Adipose tissue (tissue), 3 donors: ENCODE data around the gene PRR36. TPM values are rescaled to one million over a fixed set of nuclear protein-coding genes. Genes with fewer than 3 reads are reported as not detected.

ENCODE experiments used
- H3K27ac ChIP-seq: one replicate; pipeline ENCODE4 v1.5.1; 2013; ENCODE audit warnings: low read depth, low read length
- WGBS, 3 donors: extraction: QIAGEN DNeasy Blood & Tissue Kit; methylation state at CpG; one replicate each; pipeline ENCODE4 v1.1.7; 2013; 5-methylcytosine and 5-hydroxymethylcytosine counted together
- polyA plus RNA-seq, 3 donors: library from polyadenylated mRNA; stranded (reverse); fragments of 200-250 nt; gene quantifications; one replicate each; pipeline ENCODE4 v1.2.3, GENCODE V29; 2013
- donor health status: healthy with polysubstance abuse.
- donor health status: Bipolar disorder and iron deficiency.
- donor health status: healthy.

The PRR36 gene
- polyA plus RNA-seq, 3 donors: 0.04 to 0.78 TPM; not detected in 1

DNA sequence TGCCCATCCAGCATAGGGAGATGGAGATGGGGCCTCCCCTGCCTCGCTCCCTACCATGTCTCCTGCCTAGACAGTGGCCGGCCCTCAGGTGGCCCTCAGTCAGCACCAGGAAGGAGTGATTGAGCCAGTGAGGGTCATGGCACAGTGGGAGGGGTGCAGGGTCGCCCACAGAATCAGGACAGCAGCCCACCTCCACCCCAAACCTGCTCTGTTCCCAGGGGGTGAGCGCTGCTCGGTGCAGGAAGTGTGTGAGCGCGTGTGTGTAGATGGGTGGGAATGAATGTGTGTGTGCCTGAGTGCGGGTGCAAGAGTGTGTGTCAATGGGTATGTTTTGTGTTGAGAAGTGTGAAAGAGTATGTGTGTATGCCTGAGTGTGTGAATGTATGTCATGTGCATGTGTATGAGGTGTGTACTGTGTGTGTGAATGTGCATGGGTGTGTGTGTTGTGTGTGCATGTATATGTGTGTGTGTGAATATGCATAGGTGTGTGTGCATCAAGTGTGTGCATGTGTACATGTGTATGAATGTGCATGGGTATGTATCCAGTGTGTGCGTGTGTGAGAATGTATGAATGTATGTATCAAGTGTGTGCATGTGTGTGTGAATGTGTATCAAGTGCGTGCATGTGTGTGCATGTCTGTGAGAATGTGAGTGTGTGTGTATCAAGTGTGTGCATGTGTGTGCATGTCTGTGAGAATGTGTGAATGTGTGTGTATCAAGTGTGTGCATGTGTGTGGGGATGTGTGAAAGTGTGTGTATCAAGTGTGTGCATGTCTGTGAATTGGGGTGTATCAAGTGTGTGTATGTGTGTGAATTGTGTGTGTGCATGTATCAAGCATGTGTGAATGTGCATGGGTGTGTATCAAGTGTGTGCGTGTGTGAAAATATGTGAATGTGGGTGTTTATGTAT, 32.2 kb downstream of the PRR36 start:
- 88 to 91% (median 88%) methylated on average over 11 of the region's 11 CpGs for WGBS, 3 donors
- H3K27ac ChIP-seq: no peak overlapping the region

DNA sequence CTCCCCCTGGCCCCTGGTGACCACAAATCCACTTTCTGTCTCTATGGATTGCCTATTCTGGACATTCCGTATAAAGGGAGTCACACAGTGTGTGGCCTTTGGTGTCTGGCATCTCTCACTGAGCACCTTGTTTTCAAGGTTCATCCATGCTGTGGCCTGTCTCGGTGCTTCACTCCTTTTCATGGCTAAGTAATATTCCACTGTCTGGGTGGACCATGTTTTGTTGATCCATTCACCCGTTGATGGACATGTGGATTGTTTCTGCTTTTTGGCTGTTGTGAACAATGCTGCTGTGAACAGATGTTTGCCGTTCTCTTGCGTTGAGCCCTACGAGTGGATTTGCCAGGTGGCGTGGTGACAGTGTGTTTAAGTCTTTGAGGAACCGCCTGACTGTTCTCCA, 33.6 kb downstream of the PRR36 start:
- H3K27ac ChIP-seq: no peak overlapping the region
- WGBS, 3 donors: 78 to 88% (median 86%) methylated on average over 8 of the region's 8 CpGs

DNA sequence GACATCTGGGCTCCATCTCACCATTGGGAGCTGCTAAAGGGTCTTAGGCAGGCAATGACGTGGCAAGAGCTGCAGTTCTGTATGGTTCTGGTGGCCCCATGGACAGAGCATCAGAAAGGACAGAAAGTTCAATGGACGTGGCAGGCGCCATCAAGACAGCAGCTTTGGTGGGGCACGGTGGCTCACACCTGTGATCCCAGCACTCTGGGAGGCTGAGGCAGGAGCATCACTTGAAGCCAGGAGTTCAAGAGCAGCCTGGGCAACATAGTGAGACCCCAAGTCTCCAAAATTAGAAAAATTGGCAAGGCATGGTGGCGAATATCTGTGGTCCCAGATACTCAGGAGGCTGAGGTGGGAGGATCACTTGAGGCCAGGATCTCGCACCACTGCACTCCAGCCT, 34.7 kb downstream of the PRR36 start:
- H3K27ac ChIP-seq: no peak overlapping the region
- WGBS, 3 donors: 95 to 97% (median 95%) methylated on average over 6 of the region's 6 CpGs

DNA sequence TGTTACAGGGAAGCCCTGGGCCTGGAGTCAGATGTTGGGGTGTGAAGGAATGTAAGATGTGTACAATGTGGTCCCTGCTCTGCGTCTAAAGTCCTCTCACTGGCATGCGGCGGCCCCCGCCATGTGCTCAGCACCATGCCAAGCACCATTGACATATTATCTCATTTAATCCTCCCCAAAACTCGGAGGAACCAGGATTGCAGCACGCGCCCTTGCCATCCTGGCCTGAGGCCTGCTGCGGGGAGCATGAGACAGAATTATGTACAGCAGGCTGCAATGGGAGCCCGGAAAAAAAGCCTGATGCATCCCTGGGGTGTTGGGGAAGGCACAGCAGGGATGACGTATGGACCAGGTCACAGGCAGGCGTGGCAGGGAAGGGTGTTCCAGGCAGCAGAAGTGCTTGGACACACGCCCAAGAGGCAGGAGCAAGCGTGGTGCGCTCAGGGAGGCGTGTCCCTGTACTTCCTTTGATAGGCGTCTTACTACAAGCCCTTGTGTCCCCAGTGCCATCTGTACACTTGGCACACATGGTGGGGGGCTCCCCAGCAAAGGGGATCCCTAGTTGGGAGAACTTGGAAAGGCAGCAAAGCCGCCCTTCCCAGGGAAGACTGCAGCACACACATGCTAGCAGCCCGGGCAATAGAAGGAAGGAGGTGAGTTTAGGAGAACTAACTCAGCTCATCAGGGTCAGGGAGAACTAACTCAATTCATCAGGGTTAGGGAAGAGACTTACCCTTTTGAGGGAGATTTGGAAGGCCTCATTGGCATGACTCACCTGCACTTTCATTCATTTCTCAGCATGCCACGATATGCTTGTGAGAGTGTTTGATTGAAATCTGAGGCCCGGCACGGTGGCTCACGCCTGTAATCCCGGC, 40.7 kb downstream of the PRR36 start:
- H3K27ac ChIP-seq: no peak overlapping the region
- WGBS, 3 donors: 55 to 69% (median 62%) methylated on average over 23 of the region's 23 CpGs

DNA sequence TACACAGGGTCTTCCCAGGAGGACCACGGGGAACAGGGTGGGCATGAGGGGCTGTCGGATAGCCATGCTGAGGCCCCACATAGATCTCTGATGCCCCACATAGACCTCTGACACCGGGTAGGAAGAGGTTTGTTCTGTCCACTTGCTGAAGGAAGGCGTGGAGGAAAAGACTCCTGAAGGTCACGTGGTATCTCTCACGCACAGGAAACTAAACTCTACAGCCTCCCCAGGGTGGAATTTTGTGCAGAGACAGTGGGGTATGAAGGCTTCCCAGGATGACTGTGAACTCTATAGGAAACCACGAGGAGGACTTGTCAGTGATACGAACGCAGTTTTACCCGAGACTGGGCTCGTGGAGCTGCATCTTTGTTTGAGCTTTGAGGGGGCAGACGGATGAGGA, 41.4 kb downstream of the PRR36 start:
- WGBS, 3 donors: 58 to 72% (median 63%) methylated on average over 12 of the region's 12 CpGs
- H3K27ac ChIP-seq: no peak overlapping the region

DNA sequence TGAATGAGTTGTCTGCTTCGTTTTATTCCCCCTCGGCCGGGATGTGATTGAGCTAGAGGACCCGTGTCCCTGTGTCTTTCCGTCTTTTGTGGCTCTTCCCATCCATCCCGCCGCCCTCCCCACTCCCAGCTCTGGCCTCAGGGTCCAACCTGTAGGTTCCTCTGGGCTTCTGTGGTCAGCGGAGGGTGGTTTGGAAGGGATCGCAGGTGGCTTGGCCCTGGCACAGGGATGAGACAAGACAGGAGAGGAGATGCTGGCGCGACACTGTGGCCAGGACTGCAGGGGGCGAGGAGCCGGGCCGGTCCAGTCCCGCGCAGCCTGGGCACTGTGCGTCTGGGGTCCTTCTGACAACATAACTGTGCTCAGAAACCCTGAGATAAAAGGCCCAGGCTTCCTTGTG, 42.2 kb downstream of the PRR36 start:
- WGBS, 3 donors: 85 to 90% (median 88%) methylated on average over 17 of the region's 17 CpGs
- H3K27ac ChIP-seq: no peak overlapping the region

DNA sequence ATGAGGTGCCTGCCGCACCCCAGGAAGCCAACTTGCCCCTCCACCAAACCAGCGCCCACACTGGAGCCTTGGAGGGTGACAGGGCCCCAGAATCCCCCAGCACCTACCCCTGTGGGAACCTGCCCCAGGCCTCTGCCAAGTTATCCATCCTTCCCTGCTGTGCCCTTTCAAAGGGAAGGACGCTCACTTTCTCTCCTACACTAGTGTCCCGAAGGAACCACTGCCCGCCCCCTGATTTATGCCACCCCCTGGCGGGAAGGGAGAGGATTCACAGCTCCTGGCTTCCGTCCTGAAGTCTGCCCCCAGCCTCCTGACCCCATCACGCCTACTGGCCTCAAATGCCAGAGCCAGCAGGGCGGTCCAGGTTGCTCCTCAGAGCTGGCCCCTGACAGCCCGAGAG, 42.7 kb downstream of the PRR36 start:
- WGBS, 3 donors: 53 to 69% (median 60%) methylated on average over 10 of the region's 10 CpGs
- no peak overlapping the region for H3K27ac ChIP-seq

DNA sequence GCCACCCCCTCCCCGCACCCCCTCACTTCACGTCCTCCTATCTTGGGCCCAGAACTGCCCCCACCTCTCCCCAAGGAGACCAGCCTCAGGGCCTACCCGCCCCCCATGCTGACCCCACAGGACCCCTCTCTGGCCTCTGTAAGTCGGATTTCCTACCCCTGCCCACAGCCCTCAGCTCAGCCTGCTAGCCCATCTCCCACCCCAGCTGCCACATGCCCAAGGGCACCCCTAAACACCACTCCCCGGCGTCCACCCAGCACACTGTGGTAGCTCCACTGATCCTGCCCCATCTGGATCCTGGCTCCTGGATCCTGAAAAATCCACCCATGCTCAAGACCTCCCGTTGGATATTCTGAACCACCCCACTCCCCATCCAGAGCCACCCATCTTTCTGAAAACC, 43.4 kb downstream of the PRR36 start:
- WGBS, 3 donors: 35 to 39% (median 38%) methylated on average over 7 of the region's 7 CpGs
- no peak overlapping the region for H3K27ac ChIP-seq

DNA sequence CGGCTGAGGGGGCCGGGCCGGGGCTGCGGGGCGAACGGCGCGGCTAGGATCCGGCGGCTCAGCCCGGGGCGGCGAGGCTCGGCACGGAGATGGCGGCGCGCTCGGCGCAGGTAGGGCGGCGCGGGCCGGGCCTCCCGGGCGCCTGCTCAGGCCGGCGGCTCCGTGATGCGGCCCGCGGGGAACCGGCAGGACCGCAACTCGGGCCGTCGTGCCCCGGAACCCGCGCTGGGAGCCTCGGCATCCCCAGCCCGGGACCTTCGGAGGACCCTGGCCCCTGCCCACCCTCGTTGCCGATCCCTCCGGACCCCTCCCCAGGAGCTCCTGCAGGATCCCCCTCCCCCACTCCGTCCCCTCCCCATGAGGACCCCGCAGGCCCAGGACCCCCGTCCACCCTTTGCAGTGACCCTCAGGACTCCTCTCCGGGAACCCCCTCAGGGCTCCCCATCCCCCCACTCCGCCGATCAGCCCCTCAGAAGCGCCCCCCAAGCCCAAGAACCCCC, 43.9 kb downstream of the PRR36 start:
- WGBS, 3 donors: 0 to 2% (median 2%) methylated on average over 10 to 53 of the region's 53 CpGs
- H3K27ac ChIP-seq: no peak overlapping the region

DNA sequence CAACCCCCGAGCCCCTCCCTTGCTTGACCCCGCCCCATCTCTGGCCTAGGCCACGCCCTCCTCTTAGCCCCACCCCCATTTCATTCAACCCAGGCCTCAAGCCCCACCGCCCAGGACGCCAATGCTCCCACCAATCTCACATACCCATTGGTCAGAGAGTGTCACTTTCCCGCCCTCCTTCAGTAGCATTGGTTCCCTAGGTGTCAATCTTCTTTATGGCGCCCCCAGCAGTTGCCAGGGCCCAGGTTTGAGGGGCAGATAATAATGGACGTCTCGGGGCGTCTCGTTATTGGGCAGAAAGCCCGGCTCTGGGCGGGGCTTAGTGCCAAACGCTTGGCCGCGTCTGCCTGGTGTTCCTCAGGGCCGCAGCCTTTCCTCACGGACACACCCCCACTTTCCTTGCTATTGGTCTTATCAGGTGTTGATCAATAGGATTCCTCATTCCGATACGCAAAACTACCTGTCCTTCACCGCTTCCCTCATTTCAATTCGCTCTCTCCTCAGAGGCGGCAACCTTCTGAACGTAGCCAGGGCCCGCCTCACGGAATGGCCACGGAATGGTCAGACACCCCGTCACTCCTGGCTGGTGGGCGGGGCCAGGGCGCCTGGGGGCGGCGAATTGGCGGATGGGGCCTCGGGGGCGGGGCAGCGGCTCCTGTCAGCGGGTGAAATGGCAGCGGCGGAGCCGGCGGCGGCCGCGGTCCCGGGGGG, 44.5 kb downstream of the PRR36 start, which contains the start of gene EVI5L:
EVI5L (plus strand) TSS at position 658 of the 711 bp plus-strand sequence. CDS start 16,325 bp downstream, outside the sequence.
- 0 to 1% (median 0%) methylated on average over 33 to 45 of the region's 45 CpGs for WGBS, 3 donors
- no peak within 1 kb of the TSS for H3K27ac ChIP-seq

DNA sequence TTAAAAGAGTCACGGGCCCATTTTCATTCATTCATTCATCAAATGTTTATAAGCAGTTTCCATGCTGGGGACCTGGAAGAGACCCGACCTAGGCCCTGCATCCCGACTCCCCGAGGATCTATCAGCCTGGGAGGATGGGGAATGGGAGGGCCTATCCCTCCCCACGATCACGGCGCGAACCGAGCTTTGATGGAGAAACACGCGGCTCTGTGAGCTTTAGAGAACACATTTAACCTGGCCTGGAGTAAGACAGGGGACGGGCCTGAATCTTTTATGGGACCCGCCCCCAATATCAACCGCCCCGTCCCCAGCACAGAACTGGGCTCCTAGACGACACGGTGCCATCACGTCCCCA, 45.0 kb downstream of the PRR36 start:
- WGBS, 3 donors: 4 to 9% (median 6%) methylated on average over 18 of the region's 18 CpGs
- H3K27ac ChIP-seq: no peak overlapping the region

DNA sequence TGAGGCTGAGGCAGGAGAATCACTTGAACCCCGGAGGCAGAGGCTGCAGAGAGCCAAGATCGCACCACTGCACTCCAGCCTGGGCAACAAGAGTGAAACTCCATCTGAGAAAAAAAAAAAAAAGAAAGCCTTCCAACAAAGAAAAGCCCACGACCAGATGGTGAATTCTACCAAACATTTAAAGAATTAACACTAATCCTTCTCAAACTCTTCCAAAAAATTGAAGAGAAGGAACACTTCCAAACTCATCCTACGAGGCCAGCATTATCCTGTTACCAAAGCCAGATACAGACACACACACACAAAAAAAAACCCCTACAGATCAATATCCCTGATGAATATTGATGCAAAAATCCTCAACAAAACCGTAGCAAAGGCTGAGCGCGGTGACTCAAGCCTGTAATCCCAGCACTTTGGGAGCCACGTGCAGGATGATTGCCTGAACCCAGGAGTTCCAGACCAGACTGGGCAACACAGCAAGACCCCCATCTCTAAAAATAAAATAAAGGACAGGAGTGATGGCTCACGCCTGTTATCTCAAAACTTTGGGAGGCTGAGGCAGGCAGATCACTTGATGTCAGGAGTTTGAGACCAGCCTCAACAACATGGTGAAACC, 50.4 kb downstream of the PRR36 start:
- 44 to 64% (median 53%) methylated on average over 9 of the region's 9 CpGs for WGBS, 3 donors
- H3K27ac ChIP-seq: no peak overlapping the region

DNA sequence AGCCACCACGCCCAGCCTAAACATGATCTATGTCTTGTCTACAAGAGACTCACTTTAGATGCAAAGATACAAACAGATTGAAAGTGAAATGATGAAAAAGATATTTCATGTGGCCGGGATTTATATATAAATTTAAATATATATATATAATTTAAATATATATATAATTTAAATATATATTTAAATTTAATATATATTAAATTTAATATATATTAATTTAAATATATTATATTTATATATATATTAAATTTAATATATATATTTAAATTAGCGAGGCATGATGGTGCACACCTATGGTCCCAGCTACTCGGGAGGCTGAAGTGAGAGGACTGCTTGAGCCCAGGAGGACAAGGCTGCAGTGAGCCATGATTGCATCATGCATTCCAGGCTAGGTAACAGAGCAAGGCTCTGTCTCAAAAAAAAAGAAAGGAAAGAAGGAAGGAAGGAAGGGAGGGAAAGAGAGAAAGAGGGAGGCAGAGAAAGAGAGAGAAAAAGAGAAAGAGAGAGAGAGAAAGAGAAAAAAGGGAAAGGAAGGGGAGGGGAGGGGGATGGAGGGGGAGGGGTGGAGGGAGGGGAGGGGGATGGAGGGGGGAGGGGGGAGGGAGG, 51.2 kb downstream of the PRR36 start:
- no peak overlapping the region for H3K27ac ChIP-seq
- 83 to 90% (median 89%) methylated on average over 4 of the region's 4 CpGs for WGBS, 3 donors

DNA sequence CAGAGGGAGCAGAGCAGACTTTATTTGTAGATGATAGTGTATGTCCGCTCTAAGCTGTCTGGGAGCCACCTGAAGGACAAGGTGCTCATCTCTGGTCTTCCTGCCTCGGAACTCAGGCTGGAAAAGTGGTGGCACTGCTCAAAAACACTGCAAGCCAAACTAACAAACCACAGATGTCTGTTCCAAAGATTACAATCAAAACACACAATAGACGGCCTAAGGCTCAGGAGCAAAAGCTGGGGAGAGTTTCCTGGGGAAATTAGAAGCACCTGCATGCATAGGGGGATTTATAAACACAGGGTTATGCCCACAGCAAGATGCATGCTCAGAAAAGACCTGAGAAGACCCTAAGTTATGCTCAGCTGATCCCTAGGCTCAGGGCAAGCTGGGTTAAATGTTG, 53.6 kb downstream of the PRR36 start:
- WGBS, 3 donors: 36 to 60% (median 47%) methylated on average over 3 of the region's 3 CpGs
- H3K27ac ChIP-seq: no peak overlapping the region

DNA sequence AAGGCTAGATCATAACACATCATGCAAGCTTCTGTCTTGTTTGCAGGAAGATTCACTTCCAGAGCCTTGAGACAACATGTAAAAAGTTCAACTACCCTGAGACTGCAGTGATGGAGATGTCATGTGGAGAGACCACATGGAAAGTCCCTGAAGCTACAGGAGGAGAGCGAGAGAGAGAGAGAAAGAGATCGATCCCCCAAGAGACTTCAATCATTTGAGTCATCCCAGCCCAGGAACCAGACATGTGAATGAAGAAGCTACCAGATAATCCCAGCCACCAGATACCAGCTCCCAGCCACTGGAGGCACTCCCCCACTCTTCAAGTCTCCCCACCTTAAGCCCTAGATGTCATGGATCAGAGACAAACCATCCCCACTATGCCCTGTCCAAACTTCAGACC, 54.9 kb downstream of the PRR36 start:
- WGBS, 3 donors: 77 to 86% (median 83%) methylated on average over 2 of the region's 2 CpGs
- H3K27ac ChIP-seq: no peak overlapping the region

DNA sequence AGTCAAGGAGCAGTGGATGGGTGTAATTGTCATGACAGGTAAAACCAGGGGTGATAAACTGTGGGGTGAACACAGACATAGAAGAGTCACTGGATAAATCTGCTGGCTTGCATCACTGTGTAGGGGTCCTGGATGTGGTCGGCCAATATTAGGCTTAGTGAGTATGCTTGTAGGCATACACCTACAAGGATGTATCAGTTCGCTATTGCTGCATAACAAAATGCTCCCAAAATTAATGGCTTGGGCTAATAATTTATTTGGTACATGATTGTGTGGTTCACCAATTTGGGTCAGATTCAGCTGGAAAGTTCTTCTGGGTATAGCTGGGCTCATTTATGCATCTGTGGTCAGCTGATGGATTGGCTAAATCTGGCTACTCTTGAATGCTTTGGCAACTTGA, 55.4 kb downstream of the PRR36 start:
- WGBS, 3 donors: 31 to 82% (median 79%) methylated on average over 2 of the region's 2 CpGs
- H3K27ac ChIP-seq: no peak overlapping the region
